ENCODE data around the gene SOX18.

The SOX18 gene

DNA sequence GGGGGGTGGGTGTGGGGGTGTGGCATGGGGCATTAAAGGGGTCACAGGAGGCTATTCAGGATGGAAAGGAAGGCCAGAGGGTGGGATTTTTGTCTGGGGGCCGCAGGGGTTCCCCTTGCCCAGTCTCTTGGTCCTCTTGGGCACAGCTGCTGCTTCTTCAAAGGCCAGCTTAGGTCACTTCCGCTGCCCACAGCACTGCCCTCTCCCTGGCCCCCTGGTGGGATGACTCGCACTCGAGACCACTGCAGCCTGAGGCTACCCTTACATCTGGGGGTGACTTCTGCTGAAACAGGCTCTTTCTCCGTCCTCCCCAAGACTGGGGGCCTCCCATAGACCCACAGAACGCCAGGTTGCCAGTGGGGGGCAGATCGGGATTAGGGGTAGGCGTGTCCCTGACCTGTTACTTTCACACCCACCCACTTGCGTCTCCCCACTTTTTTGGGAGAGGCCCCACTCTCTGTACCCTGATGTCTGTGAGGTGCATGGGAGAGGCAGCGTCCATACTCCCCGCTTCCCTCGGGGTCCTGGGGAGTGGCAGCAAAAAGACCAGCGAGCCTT is 33.5 kb upstream of the SOX18 start:
- no peak for TF ChIP-seq POLR2AphosphoS5 (IDR thresholded peaks at IDR 0.05; ENCODE audit: borderline replicate concordance, low read depth, low read length)
- no peak for TF ChIP-seq EZH2 (IDR thresholded peaks at IDR 0.05)
- TF ChIP-seq FOXP2 (optimal IDR thresholded peaks at IDR 0.05; ENCODE audit: control extremely low read depth, extremely low read length, insufficient read depth) = no peak
- H3K9ac ChIP-seq (ENCODE audit: insufficient read length) = no peak overlapping the region
- H3K36me3 ChIP-seq (ENCODE audit: insufficient read depth, low read length) = no peaks in the 10 kb centered on the region
- no peak for DNase-seq (ENCODE audit: low read depth, low spot score)
- H3K4me3 ChIP-seq = peak overlapping the region; percentile 82
- no peak overlapping the region for H3K27ac ChIP-seq
- no peaks in the 10 kb centered on the region for H3K9me3 ChIP-seq (ENCODE audit: low read depth, low read length)

GRCh38 chr20:64082126-64082731 is 32.8 kb upstream of the SOX18 start:
- no peak overlapping the region for H3K9ac ChIP-seq (ENCODE audit: insufficient read length)
- no peak overlapping the region for H3K4me3 ChIP-seq
- H3K27ac ChIP-seq = no peak overlapping the region
- no peaks in the 10 kb centered on the region for H3K9me3 ChIP-seq (ENCODE audit: low read depth, low read length)
- TF ChIP-seq EZH2 (IDR thresholded peaks at IDR 0.05) = no peak
- no peak for TF ChIP-seq FOXP2 (optimal IDR thresholded peaks at IDR 0.05; ENCODE audit: control extremely low read depth, extremely low read length, insufficient read depth)
- no peak for TF ChIP-seq POLR2AphosphoS5 (IDR thresholded peaks at IDR 0.05; ENCODE audit: borderline replicate concordance, low read depth, low read length)
- no peaks in the 10 kb centered on the region for H3K36me3 ChIP-seq (ENCODE audit: insufficient read depth, low read length)
- DNase-seq (ENCODE audit: low read depth, low spot score) = no peak

DNA sequence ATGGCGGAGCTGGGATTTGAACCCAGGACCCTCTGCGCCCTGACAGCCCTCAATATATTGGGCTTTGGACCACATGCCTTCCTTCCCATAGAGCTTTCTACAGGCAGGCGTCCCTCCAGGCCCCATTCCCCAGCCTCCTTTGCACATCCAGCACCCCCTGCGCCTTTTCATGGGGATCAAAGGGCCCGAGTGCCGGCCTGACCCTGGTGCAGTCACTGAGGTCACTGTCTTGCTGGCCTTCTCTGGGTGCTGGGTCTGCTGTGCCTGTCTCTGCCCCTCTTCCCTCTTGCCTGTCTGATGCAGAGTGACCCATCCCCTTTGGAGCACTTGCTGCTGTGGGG is 32.2 kb upstream of the SOX18 start:
- DNase-seq (ENCODE audit: low read depth, low spot score) = no peak
- Histone ChIP-seq H3K9me3 (ENCODE audit: low read depth, low read length) (no peaks in the 10 kb centered on the region), H3K9ac (ENCODE audit: insufficient read length) (no peak overlapping the region), H3K36me3 (ENCODE audit: insufficient read depth, low read length) (no peaks in the 10 kb centered on the region), H3K4me3 (no peak overlapping the region), H3K27ac (no peak overlapping the region)
- TF ChIP-seq FOXP2 (optimal IDR thresholded peaks at IDR 0.05; ENCODE audit: control extremely low read depth, extremely low read length, insufficient read depth) = no peak
- TF ChIP-seq EZH2 (IDR thresholded peaks at IDR 0.05) = no peak
- no peak for TF ChIP-seq POLR2AphosphoS5 (IDR thresholded peaks at IDR 0.05; ENCODE audit: borderline replicate concordance, low read depth, low read length)

DNA sequence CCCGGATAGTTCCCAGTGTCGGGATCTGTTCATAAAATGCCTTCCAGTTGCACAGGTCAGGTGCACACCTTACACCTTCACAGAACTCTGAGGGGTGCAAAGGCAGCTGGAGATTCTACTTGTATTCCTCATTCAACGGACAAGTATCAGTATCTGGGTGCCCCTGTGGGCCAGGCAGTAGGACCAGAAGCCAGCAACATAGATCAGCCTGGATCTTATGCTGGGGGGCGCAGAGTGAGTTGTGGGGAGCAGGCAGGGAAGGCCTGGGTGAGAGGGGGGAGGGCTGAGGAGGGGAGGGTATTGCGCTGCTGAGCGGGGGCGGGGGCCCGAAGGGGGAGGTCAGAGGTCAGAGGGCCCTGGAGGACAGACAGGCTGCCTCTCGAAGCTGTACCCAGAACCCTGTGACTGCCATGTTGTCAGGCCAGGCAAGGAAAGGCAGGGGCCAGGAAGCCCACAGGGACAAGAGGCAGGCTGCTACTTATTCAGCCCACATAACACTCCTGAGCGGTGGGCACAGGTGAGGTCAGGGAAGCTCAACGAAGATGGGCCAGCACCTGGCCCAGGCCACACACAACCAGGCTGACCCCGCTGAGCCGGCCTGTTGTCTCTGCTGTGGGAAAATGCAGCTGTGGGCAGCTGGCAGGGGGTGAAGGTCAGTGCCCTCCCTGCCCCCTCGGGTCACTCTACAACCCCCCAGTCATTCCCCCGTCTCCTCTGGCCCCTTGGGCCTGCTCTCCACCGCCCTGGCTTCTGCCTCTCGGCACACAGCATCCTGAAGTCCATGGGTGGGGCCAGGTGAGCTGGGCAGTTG is 31.6 kb upstream of the SOX18 start:
- TF ChIP-seq EZH2 (IDR thresholded peaks at IDR 0.05) (no peak), FOXP2 (optimal IDR thresholded peaks at IDR 0.05; ENCODE audit: control extremely low read depth, extremely low read length, insufficient read depth) (no peak), POLR2AphosphoS5 (IDR thresholded peaks at IDR 0.05; ENCODE audit: borderline replicate concordance, low read depth, low read length) (no peak)
- Histone ChIP-seq H3K9me3 (ENCODE audit: low read depth, low read length) (no peaks in the 10 kb centered on the region), H3K27ac (no peak overlapping the region), H3K36me3 (ENCODE audit: insufficient read depth, low read length) (no peaks in the 10 kb centered on the region), H3K9ac (ENCODE audit: insufficient read length) (no peak overlapping the region), H3K4me3 (no peak overlapping the region)
- no peak for DNase-seq (ENCODE audit: low read depth, low spot score)

DNA sequence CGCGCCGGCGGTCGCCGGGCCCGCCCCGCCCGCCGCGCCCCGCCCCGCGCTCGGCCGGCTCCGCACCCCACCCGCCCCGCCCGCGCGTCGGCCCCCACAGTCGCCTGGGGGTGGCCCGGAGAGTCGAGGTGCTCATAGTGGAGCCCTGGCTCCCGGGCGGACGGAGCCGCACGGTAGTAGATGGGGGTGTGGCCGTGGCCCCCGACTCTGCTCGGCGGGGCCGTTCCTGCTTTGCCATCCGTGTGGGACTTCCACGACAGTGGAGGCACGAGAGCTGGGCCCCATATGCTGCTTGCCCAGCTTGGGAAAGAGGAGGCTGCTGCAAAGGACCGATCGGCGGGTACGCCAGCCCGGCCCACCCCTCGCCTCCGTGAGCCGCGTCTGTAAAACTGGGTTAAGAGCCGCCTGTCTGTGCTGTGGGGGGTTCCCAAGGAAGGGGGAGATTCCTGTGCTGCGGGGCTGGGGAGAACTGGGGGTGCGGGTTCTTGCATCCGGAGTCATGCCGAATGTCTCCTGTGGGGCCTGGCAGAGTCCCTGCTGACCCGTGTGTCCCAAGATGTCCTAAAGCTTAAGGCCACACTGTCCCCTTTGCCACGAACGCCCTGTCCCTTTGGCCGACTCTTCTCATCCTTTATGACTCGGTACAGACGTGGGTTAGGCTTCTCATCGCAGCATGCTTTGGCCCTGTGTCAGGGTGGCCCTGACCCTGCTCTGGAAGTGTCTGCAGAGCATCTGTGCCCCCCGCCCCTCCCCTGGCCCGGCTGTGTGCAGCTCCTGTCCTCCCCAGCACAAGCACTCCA is 30.8 kb upstream of the SOX18 start, which contains the start of gene OPRL1:
TSS of gene OPRL1 (plus strand) at position 70 of the 800 bp plus-strand sequence. CDS start 12,639 bp downstream, outside the sequence.
- no peak for DNase-seq (ENCODE audit: low read depth, low spot score)
- no peaks in the 10 kb centered on the region for H3K9me3 ChIP-seq (ENCODE audit: low read depth, low read length)

GRCh38 chr20:64079273-64080012 is 30.0 kb upstream of the SOX18 start, which contains the start of gene RGS19:
TSS of gene RGS19 (minus strand) at chr20:64079518. CDS start at chr20:64076886, 2,632 bp downstream.
- H3K4me3 ChIP-seq = peak within 1 kb of the TSS; percentile 91
- no peaks in the 10 kb centered on the region for H3K9me3 ChIP-seq (ENCODE audit: low read depth, low read length)
- no peak within 1 kb of the TSS for H3K27ac ChIP-seq
- no peak for DNase-seq (ENCODE audit: low read depth, low spot score)
- no peak for TF ChIP-seq FOXP2 (optimal IDR thresholded peaks at IDR 0.05; ENCODE audit: control extremely low read depth, extremely low read length, insufficient read depth)
- no peak for TF ChIP-seq POLR2AphosphoS5 (IDR thresholded peaks at IDR 0.05; ENCODE audit: borderline replicate concordance, low read depth, low read length)
- TF ChIP-seq EZH2 (IDR thresholded peaks at IDR 0.05) = no peak
- H3K36me3 ChIP-seq (ENCODE audit: insufficient read depth, low read length) = no peaks in the 10 kb centered on the region
- peak within 1 kb of the TSS; percentile 85 for H3K9ac ChIP-seq (ENCODE audit: insufficient read length)

More for the DNA sequence above, 30.8 kb upstream of the SOX18 start, which contains the start of gene OPRL1:
- Histone ChIP-seq H3K27ac (no peak within 1 kb of the TSS), H3K9ac (ENCODE audit: insufficient read length) (peak within 1 kb of the TSS; percentile 85), H3K4me3 (peak within 1 kb of the TSS; percentile 91), H3K36me3 (ENCODE audit: insufficient read depth, low read length) (no peaks in the 10 kb centered on the region)
- no peak for TF ChIP-seq EZH2 (IDR thresholded peaks at IDR 0.05)
- TF ChIP-seq POLR2AphosphoS5 (IDR thresholded peaks at IDR 0.05; ENCODE audit: borderline replicate concordance, low read depth, low read length) = no peak
- TF ChIP-seq FOXP2 (optimal IDR thresholded peaks at IDR 0.05; ENCODE audit: control extremely low read depth, extremely low read length, insufficient read depth) = no peak

- TF ChIP-seq EZH2 (IDR thresholded peaks at IDR 0.05) (no peak), POLR2AphosphoS5 (IDR thresholded peaks at IDR 0.05; ENCODE audit: borderline replicate concordance, low read depth, low read length) (no peak), FOXP2 (optimal IDR thresholded peaks at IDR 0.05; ENCODE audit: control extremely low read depth, extremely low read length, insufficient read depth) (no peak)
- Histone ChIP-seq H3K9ac (ENCODE audit: insufficient read length) (peak overlapping the region; percentile 85), H3K27ac (no peak overlapping the region)
These were observed 29.5 kb upstream of the SOX18 start for GRCh38 chr20:64078934-64079272.

More at GRCh38 chr20:64078934-64079272, 29.5 kb upstream of the SOX18 start:
- Histone ChIP-seq H3K4me3 (peak overlapping the region; percentile 91), H3K36me3 (ENCODE audit: insufficient read depth, low read length) (no peaks in the 10 kb centered on the region), H3K9me3 (ENCODE audit: low read depth, low read length) (no peaks in the 10 kb centered on the region)
- DNase-seq (ENCODE audit: low read depth, low spot score) = no peak
